NCI-H2227 (cell line): Measurements from ENCODE around the gene SNX1.

Experiments used
- DNase-seq: peaks from one replicate; lab custom pipeline; 2025; ENCODE audit not compliant: unreplicated experiment; lab: John Stamatoyannopoulos, UW

Gene SNX1

GRCh38 chr15:64144565-64145281 lies 48.9 kb downstream of the SNX1 start:
- no peak for DNase-seq

GRCh38 chr15:64146041-64146440 lies 50.3 kb downstream of the SNX1 start:
- DNase-seq: no peak

- no peak for DNase-seq
These were observed 50.7 kb downstream of the SNX1 start for GRCh38 chr15:64146520-64146884.

- DNase-seq: peak; percentile 22
These were observed 51.3 kb downstream of the SNX1 start for GRCh38 chr15:64146885-64147681.

DNA sequence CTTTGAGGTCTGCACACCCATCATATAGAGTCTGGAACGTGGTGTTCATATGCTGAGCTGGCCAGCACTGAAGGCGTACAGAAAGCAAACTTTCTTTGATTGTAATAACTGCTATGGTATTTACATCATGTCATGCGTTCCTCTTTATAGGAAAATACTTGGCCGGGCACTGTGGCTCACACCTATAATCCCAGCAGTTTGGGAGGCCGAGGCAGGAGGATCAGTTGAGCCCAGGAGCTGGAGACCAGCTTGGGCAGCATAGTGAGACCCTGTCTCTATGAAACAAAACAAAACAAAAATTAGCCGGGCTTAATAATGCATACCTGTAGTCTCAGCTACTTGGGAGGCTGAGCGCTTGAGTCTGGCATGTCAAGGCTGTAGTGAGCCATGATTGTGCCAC lies 52.4 kb downstream of the SNX1 start:
- no peak for DNase-seq

GRCh38 chr15:64148581-64148980 lies 52.8 kb downstream of the SNX1 start:
- DNase-seq: no peak

DNA sequence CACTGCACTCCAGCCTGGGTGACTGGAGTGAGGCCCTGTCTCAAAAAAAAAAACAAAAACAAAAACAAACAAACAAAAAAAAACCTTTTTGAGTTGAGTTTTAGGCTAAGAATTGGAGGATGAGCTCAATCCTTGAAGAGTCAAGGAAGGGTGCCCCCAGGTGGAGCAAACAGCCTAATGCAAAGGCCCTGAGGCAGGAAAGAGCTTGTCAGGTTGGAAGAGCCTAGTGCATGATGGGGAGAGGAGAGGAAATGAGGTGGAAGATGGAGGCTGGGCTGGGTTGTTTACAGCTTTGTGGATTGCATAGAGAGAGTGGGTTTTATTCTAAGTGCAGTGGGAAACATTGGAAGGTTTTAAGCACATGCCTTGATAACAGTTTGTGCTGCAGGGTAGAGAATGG lies 53.6 kb downstream of the SNX1 start:
- DNase-seq: no peak

DNA sequence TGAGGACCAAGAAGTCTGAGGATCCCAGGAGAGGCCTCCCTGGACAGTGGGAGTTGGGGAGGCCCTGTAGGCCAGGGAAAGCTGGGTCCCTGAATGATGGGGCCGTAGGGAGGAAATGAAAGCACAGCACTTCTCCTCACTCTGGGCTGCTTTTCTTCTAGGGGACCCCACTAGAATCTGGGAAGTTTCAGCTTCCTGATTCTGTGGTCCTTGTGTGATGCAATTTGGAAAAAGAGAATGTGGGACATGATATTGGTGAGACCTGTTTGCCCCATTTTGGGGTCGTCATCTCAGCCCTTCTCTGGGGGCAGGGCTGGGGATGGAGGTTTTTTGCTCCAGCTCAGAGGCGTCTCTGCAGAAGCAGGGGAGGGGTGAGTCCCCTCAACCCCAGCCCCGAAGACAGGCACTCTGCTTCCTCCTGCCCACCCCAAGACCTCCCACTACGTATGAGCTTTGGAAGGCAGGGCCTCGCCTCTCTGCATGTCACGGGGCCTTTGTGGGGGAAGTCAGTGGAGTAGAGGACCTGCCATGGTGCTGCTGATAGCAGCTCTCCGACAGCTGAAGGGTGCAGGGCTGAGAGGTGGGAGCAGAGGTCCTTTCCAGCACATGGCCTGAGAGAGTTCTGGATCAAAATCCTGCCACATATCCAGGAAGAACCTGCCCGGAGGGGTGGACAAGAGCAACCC lies 54.3 kb downstream of the SNX1 start:
- no peak for DNase-seq

GRCh38 chr15:64151727-64152506 lies 56.1 kb downstream of the SNX1 start, which contains the start of gene SNX22:
Gene SNX22, plus strand, starts transcription at chr15:64151731. Its CDS starts 45 bp downstream, at chr15:64151776.
- peak; percentile 31 for DNase-seq

DNA sequence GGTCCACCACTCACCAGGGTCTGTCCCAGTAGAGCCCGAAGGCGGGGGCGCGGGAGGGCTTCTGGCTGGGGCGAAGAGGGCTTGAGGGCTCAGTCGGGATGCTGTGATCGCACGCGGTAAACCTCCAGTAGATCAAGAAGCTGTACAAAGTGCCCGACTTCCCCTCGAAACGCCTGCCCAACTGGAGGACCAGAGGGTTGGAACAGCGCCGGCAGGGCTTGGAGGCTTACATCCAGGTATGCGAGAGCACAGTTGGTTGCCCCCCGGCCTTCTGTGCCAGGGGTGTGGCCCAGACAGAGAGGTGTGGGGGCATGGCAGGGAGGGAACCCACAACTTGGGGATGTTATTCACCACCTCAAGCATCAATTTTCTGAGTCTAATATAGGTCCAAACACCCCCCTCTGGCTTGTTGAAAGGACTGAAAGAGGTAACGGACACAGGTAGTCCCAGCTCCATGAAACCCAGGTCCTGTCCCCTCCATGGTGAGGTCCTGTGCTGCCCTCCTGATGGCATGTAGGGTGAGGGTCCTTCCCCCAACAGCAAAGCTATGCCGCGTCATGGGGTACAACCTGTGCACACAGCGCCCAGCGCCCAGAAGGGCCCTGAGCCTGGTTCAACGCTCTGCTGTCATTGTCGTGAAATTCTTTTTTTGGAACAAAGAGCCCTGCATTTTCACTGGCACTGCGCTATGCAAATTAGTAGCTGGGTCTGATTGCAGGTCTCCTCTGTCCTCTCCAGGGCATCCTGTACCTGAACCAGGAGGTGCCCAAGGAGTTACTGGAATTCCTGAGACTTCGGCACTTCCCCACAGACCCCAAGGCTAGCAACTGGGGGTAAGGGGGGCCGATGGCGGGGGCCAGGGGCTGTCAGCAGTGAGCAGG lies 57.0 kb downstream of the SNX1 start:
- DNase-seq: peak; percentile 31

DNA sequence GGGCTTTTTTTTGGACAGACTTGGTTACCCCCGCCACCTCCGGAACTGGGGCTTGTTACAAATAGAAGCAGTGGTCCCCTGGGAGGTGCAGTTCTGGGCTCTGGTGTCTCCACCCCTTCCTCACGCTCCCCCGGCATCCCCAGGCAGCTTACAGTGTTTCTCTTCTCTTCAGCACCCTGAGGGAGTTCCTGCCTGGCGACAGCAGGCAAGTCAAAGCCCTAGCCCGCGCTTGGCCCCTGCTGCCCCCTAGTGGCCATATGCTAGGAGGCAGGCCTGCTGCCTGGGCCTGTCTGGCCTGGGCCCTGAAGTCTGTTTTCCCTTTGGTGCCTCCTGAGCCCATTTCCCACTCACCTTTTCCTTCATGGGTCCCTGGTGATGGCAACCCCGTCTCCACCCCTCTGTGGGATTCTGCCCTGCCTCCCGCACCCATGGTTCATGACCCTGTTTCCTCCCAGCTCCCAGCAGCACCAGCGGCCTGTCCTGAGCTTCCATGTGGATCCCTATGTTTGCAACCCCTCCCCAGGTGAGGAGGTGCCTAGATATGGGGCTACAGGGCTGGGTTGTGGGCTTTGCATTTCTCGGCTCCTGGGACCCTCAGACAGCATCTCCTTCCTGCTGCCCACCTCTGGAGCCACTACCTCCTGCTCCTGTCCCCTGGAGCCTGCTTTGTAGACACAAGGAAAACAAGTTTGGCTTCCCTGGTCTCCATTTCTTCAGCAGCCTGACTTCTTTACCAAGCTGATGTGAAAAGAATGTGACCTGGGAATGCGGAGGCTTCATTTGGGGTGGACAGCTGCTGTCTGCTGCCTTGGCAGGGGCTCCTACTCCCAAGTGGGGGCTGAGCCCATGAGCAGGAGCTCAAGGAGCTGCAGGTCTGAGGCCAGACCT lies 57.9 kb downstream of the SNX1 start:
- peak; percentile 87 for DNase-seq

DNA sequence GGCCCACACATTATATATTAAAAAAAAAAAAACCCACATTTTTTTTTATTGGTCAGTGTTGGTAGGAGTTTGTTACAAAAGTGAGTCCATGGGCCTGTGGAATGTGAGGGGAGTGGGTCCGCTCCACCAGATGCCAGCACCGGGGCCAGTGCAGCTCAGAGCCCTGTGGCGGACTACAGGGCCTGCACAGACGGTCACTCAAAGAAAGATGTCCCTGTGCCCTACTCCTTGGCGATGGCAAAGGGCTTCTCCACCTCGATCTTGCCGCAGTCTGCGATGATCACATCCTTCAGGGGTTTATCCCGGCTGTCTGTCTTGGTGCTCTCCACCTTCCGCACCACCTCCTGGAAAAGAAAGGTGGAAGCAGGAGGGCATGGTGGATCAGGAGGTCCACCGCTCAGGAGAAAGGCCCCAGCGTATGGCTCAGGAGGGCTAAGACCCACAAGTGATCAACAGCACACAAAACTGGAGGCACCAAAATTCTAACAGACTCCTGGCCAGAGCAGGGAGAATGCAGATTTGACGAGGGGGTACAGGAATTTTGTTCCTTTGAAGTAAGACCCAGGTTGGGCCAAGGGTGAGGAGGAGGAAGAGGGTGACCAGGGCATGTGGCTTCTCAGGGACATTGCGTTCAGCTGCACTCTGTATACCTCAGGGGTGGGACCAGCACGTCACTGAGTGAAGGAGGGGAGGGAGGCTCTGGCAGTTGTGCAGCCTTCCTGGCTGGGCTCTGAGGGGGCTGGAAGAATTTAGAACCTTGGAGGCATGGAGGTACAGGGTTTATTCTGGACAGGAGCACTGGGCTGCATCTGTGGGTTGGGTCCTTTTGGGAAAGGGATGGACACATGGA lies 60.2 kb downstream of the SNX1 start:
- DNase-seq: no peak

DNA sequence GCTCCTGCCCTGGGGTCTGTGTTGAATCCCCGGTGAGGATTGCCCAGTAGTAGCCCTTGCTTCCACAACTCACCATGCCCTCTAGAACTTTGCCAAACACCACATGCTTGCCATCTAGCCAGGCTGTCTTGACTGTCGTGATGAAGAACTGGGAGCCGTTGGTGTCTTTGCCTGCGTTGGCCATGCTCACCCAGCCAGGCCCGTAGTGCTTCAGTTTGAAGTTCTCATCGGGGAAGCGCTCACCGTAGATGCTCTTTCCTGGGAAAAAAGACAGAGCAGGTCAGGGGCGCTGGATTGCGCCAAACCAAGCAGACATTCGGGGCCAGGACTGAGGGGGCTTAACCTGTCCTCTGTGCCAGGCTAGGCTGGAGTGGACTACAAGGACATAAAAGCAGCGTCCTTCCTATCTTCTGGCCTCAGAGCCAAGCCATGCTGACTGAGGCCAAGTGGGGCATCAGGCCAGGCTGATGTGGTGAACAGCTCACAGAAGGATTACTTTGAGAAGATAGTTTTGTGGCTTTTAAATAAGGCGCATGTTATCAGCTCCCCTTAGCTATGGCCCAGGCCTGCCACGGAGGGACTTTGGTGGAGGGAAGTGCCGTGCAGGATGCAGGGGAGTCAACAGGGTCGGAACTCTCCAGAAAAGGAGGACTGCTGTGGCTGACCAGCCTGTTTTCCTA lies 61.0 kb downstream of the SNX1 start:
- no peak for DNase-seq

GRCh38 chr15:64157599-64158125 lies 61.9 kb downstream of the SNX1 start:
- no peak for DNase-seq

- no peak for DNase-seq
These were observed 62.8 kb downstream of the SNX1 start for GRCh38 chr15:64158363-64159134.

- no peak for DNase-seq
These were observed 66.1 kb downstream of the SNX1 start for GRCh38 chr15:64161688-64162477.
